RPMI7951 (cell line): Measurements from ENCODE around the gene CCDC187. TPM values are rescaled to one million over a fixed set of nuclear protein-coding genes. Genes with fewer than 3 reads are reported as not detected.
"Not testable (repeated sequence)": the region's sequence is repeated elsewhere in the genome, so short reads cannot be mapped to it uniquely, and the experiment has no call there.

Experiments used
- DNase-seq: peaks from one replicate; pipeline ENCODE4 v3.0.0-alpha.2; 2012; ENCODE audit warnings: low read depth
- total RNA-seq: library from RNA; depleted of rRNA; stranded (reverse); fragments of >200 nt; shearing (Covaris generic); gene quantifications from 2 replicates; pipeline ENCODE4 v1.2.3, GENCODE V29; 2014

Gene CCDC187
- total RNA-seq, 1 experiment from 2014 or later: not detected

GRCh38 chr9:136239983-136240330, 63.9 kb downstream of the CCDC187 start:
- DNase-seq: no peak

- no peak for DNase-seq
Observed at GRCh38 chr9:136239135-136239982, 64.5 kb downstream of the CCDC187 start.

DNA sequence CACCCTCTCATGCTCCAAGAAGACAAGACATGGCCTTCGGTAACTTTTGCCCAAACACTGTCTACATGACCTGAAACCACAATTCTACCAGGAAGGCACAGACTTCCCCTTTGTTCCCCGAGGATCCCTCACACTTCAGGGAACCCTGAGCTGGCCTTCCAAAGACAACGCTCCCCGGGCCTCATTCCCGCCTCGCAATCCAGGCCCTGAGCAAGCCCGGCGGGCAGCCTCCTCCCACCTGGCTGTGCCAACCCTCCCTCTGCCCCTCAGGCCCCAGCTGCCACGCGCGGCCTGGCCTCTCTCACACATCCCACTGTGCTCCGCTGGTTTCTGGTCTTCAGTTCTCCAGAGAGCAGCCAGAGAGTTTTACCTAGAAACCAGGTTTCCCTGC, 65.6 kb downstream of the CCDC187 start:
- DNase-seq: no peak

GRCh38 chr9:136237486-136238341, 66.2 kb downstream of the CCDC187 start:
- no peak for DNase-seq

GRCh38 chr9:136236471-136237410, 67.2 kb downstream of the CCDC187 start:
- not testable (repeated sequence) for DNase-seq

DNA sequence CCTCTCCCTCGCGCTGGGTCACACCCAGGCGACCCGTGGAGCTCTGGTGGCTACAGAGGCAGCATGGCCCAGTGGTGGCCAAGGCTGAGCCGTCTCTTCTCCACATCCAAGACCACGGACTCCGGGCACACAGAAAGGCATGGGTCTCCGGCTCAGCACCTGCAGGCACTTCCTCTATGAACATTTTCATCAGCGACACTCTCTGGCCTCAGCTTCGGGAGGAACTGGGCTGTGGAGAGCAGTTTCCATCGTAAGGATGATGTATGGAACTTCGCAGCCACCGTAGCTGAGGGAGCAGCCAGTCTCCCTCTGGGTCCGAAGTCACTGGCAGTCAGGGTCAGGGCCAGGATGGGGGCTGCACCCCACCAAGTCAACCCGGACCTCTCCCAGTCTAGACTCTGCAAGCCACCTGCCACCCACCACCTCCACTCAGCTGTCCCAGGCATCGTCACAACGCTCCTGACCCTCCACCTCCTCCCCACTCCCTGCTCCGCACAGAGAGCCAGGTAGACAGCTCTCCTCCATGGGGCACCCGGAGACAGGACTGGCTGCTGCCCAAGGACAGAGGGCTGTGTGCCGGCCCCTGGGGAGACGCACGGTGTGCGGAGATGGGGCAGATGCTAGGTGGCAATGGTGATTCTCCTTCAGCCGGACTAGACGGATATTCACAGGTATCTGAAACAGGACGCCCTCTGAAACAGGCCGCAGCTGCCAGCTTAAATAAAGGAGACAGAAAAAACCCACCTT, 68.0 kb downstream of the CCDC187 start:
- no peak for DNase-seq

DNA sequence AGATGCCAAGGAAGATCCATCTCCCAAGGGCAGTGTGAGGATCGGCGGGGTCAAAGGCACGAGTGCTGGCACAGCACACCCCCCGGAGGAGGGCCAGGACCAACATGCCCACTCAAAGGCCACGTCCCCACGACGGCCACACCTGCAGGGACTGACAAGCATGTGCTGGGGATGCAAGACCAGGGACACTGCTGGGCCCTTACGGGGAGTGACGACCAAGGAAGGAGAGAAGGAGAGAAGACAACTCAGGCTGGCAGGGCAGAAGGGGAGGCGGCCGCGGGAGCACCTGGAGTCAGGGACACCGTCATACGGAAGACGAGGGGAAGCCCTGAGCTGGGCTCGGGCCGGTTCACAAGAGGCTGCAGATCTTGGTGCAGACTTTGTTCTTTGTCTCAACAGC, 68.7 kb downstream of the CCDC187 start:
- no peak for DNase-seq

- no peak for DNase-seq
Observed at GRCh38 chr9:136234597-136234996, 69.3 kb downstream of the CCDC187 start.

DNA sequence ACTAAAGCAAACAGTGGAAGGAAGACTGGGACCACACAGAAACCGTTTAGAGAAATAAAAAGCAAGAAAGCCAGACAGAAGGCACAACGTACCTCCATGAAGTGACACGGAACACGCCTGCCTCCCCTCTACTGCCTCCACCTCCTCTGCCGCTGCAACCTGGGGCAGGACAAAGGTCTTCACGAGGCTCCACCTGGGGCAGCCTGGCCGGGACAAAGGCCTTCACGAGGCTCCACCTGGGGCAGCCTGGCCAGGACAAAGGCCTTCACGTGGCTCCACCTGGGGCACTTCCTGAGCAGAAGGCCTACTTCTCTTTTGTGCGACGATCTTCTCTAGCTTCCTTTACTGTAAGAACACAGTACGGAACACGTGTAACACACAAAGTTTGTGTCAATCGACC, 70.0 kb downstream of the CCDC187 start:
- no peak for DNase-seq

DNA sequence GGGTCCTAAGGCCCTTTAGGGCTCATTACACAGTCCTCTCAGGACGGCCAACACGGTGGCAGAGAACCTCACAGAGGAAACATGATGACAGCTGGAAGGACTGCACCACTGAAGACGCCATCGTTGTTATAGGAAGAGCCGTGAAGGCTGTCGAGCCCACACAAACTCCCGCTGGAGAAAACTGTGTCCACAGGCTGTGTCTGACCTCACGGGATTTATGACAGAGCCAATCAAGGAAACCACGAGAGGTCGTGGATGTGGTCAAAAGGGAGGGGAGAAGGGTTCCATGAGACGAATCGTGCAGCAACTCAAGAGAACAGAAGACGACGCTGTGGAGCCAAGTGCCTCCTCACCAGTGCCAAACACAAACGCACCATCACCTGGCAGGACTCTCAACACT, 70.5 kb downstream of the CCDC187 start:
- DNase-seq: no peak

DNA sequence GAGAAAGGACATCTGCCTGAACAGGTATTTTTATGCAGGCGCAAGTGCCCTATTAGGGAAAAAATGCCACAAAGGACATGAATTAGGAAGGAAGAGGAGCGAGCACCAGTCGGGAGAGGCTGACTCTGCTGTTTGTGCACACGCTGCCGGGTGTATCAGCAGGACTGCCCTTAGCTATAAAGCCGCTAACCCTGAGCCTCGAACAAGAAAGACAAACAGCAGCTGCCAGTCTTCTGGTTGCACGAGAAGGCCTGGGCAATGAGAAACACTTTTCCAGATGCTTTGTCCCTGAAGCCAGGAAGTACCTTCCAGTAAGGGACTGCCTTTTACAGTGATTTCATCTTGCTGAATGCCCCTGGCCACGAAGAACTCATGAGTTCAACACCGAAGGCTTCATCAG, 70.9 kb downstream of the CCDC187 start:
- no peak for DNase-seq

- DNase-seq: no peak
Observed at GRCh38 chr9:136231478-136232297, 72.2 kb downstream of the CCDC187 start.

- no peak for DNase-seq
Observed at GRCh38 chr9:136230773-136231172, 73.1 kb downstream of the CCDC187 start.

GRCh38 chr9:136230365-136230764, 73.5 kb downstream of the CCDC187 start:
- DNase-seq: no peak

DNA sequence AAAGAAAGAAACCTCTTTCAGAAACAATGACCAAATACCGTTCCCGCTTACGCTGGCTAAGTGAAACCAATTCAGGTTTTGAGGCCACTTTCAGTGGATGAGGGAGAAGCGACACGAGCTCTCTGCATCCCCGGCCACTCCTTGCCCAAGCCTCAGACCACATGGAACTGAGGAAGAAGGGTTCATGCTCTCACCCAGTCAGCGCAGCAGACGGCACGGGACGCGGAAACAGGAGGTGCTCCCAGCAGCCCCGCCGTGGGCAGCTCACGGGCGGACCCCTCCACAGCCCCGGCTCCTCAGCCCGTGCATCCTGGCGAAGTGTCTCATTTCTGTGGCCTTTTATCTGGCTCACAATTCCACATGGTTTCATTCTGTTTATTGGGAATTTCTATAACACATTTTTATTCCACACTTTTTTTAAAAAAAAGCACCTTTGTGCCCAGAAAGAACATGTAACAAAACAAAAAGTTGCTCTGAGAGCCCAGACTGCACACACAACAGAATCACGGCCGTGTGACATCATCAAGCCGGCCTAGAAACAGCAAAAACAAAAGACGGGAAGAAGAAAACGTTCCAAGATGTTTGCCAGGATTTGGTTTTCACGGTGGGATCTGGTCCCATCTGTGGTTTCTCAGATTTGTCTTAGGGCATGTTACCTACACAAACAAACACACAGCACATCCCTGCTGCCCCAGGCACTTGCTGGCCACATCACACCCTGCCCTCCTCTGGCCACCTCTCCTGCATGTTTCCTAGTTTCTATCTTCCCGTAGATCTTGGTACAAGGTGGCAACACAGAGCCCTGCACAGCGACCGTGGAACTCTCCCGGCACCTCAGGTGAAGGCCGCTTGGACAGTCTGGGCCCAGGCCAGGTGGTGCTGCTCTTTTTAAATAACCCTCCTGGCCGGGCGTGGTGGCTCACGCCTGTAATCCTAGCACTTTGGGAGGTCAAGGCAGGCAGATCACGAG, 74.5 kb downstream of the CCDC187 start:
- no peak for DNase-seq

DNA sequence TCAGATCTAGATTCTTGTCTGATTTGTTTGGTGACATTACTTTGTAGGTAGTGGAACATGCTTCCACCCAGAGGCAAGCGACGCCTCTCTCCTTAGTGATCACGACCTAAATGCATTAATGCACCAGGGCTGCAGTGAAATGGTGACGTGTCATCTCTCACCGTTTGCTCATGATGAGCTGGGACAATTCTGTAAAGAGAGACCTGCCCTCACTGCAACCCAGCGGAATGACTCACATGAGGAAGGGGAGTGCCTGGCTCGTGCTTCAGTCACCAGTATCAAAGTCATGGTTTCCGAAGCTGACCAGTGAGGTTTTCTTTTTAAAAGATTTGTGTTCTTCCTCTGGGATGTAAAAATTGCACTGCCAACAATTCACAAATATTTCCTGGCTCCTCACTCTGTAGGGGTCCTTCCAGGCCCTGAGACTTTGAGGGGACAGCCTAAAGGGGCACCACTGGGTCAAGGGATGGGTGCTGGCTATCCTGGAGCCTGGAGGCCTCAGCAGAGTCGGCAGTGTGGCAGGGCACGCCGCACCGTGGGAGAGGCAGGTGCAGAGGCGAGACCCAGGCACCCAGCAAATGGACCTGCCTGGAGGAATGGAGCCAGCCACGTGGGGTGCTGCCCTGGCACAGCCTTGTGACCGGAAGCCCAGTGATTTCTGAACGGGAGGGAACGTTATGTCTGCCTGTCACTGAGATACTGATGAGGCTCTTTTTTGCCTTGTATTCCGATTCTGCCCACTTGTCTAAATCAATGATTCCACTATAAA, 75.6 kb downstream of the CCDC187 start:
- DNase-seq: peak; percentile 32

DNA sequence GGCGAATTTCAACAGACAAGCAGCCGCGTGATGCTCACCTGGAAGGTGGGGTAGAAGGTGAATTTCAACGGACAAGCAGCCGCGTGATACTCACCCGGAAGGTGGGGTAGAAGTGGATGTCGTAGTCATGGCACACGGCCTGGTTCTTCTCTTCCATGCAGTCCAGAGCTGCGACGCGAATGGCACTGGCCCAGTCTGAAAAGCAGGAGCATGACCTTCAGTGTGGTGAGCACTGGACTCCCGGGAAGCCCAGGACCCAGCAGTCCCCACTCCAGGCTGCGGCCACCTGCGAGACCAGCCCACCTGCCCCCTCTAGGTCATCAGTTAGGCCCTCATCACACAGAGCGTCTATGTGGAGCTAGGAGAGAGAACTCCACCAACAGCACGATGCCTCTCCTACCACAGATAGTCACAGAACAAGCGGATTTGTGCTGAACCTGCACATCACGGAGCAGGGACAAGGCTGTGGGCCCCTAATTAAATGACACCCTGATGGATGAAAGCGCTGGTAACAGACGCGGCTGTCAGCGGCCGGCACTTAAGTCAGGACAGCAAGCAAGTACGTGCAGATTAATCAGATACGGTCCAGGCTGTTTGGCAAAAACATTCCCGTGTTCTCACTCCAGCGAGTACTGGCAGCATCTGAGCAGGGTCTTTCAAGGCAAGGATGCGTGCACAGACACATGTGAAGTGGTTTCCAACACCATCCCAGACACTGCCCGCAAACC, 77.0 kb downstream of the CCDC187 start:
- no peak for DNase-seq
